HepG2 (cell line): Measurements from ENCODE around the gene CCN6. TPM values are rescaled to one million over a fixed set of nuclear protein-coding genes. Genes with fewer than 3 reads are reported as not detected.
A peak's percentile ranks its signal among the peaks of the same experiment; 100 is the strongest.

Experiments used
- BCL6 ChIP-seq: IDR thresholded peaks from 2 replicates; pipeline ENCODE4 v1.6.1; 2016; ENCODE audit warnings: missing genetic modification reagents, missing compliant biosample characterization
- HNRNPL ChIP-seq: fragments of 200-400 bp; formaldehyde crosslinking; IDR thresholded peaks from 2 replicates; pipeline ENCODE4 v1.6.1; 2017; ENCODE audit warnings: mild to moderate bottlenecking, low read depth, low read length
- MEIS2 ChIP-seq: sonication (generic); formaldehyde crosslinking; IDR thresholded peaks from 2 replicates; pipeline ENCODE4 v1.9.0; 2021; ENCODE audit warnings: mild to moderate bottlenecking, missing genetic modification reagents
- MIER2 ChIP-seq: IDR thresholded peaks from 2 replicates; pipeline ENCODE4 v1.6.1; 2016; ENCODE audit warnings: missing biosample characterization, missing genetic modification reagents
- PAF1 ChIP-seq: IDR thresholded peaks from 2 replicates; pipeline ENCODE4 v1.6.1; 2016; ENCODE audit warnings: missing genetic modification reagents, missing compliant biosample characterization
- RNF2 ChIP-seq: fragments of 450-650 bp; conservative IDR thresholded peaks from 2 replicates; pipeline ENCODE4 v1.6.1; 2016; ENCODE audit warnings: low read depth
- RXRB ChIP-seq: IDR thresholded peaks from 2 replicates; pipeline ENCODE4 v1.6.1; 2016; ENCODE audit warnings: borderline replicate concordance, missing genetic modification reagents, missing compliant biosample characterization
- SMAD1 ChIP-seq: sonication (generic); formaldehyde crosslinking; IDR thresholded peaks from 2 replicates; pipeline ENCODE4 v1.4.0; 2020; ENCODE audit warnings: missing genetic modification reagents, low read depth, mild to moderate bottlenecking, borderline replicate concordance
- SMYD3 ChIP-seq: sonication (generic); formaldehyde crosslinking; IDR thresholded peaks from 2 replicates; pipeline ENCODE4 v1.8.1; 2023; ENCODE audit warnings: mild to moderate bottlenecking, missing genetic modification reagents
- SP5 ChIP-seq: IDR thresholded peaks from 2 replicates; pipeline ENCODE4 v1.6.1; 2016; ENCODE audit warnings: low read depth, borderline replicate concordance
- SRSF1 ChIP-seq: fragments of 200-400 bp; formaldehyde crosslinking; optimal IDR thresholded peaks from 2 replicates; pipeline ENCODE3; 2017; ENCODE audit warnings: mild to moderate bottlenecking, low read depth, low read length, moderate library complexity
- TCF7 ChIP-seq: sonication (generic); IDR thresholded peaks from 2 replicates; pipeline ENCODE4 v1.6.1; 2016; ENCODE audit warnings: antibody characterized with exemption, low read depth
- TFDP1 ChIP-seq: IDR thresholded peaks from 2 replicates; pipeline ENCODE4 v1.6.1; 2016; ENCODE audit warnings: missing compliant biosample characterization, missing genetic modification reagents, borderline replicate concordance
- TMF1 ChIP-seq: sonication (generic); formaldehyde crosslinking; IDR thresholded peaks from 2 replicates; pipeline ENCODE4 v1.8.1; 2022; ENCODE audit warnings: low read depth, missing genetic modification reagents
- ZNF230 ChIP-seq: sonication (generic); formaldehyde crosslinking; IDR thresholded peaks from 2 replicates; pipeline ENCODE4 v1.4.0; 2020; ENCODE audit warnings: mild to moderate bottlenecking, missing genetic modification reagents
- ZNF709 ChIP-seq: sonication (generic); formaldehyde crosslinking; IDR thresholded peaks from 2 replicates; pipeline ENCODE4 v1.5.0; 2020; ENCODE audit warnings: mild to moderate bottlenecking, missing genetic modification reagents
- ZNF713 ChIP-seq: sonication (generic); formaldehyde crosslinking; IDR thresholded peaks from 2 replicates; pipeline ENCODE4 v1.4.0; 2020; ENCODE audit warnings: mild to moderate bottlenecking, missing genetic modification reagents
- ZNF775 ChIP-seq: sonication (generic); formaldehyde crosslinking; IDR thresholded peaks from 2 replicates; pipeline ENCODE4 v1.4.0; 2020; ENCODE audit warnings: missing genetic modification reagents, mild to moderate bottlenecking, moderate library complexity, borderline replicate concordance
- polyA plus RNA-seq, 8 experiments: library from polyadenylated mRNA; depleted of rRNA in 3 of 8; stranded (reverse) in 7 of 8; unstranded in 1 of 8; fragments of >200 nt; fragmentation: Illumina TruSeq in 4 of 8; extraction: Trizol in 4 of 8; gene quantifications; 2 replicates each; pipeline versions ENCODE4 v1.2.1 to v1.2.3, GENCODE V29; 2011 to 2016; ENCODE audit warnings: low read depth in 4 of 8, missing spikeins in 1 of 8, mixed read lengths in 1 of 8; ENCODE audit not compliant: insufficient read depth in 1 of 8
- total RNA-seq, 5 experiments: library from RNA; depleted of rRNA; stranded (reverse); fragments of >200 nt; fragmentation: Illumina TruSeq; extraction: Trizol; gene quantifications; 2 replicates each; pipeline ENCODE4 v1.2.3, GENCODE V29; 2016; ENCODE audit warnings: low read depth in 1 of 5
- TF ChIP-seq, protein P1 (sequence below): sonication (generic); formaldehyde crosslinking; conservative IDR thresholded peaks from 2 replicates; pipeline ENCODE4 v1.4.0; 2020; ENCODE audit warnings: mild to moderate bottlenecking, missing genetic modification reagents, moderate library complexity
- TF ChIP-seq, protein P2 (sequence below): sonication (generic); formaldehyde crosslinking; IDR thresholded peaks from 2 replicates; pipeline ENCODE4 v1.8.0; 2022; ENCODE audit warnings: mild to moderate bottlenecking, missing genetic modification reagents

CCN6 gene
- total and polyA plus RNA-seq, 2 of the 13 experiments (the other 11 are each of a cell fraction or from before 2014, with no cell fraction given): not detected

DNA sequence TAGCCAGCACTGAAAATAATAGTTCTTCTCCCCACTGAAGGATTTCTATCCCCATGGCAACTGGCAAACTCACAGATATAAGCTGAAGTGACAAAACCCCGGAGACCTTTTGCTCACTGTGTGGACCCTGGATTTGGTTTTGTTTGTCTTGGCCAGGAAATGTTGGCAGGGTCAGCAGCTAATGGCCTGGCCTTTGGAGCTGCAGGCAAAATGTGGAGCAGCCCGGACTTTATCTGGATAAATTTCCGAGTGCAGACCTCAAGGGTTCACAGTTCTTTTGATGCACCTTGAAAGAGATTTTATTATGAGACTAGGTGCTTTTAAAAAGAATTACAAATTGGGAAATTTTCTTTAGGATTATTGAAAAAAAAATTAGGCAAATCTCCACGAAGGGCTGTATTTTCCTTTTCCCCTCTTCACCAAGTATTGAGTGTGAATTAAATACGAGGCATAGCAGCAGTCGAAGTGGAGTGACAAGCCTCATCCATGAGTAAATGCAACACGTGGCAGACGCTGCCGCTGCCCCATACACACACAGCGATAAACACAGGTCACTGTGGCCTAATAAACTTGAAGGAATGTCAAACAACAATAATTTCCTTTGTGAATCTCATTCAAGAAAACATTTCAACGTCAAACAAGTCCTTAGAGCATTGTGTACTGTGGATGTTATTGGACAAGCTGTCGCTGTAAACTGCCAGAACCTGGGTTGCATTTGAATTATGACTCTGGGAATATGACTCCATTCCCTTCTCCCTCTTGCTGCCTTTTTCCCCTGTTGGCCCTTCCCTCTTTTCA lies 35.1 kb upstream of the CCN6 start (continued):
- peak; percentile 27; the same call in 1 of the 2 replicates for TF ChIP-seq MEIS2 (CRISPR knock-in tag)
- no peak; the same call in 1 of the 2 replicates for TF ChIP-seq TFDP1 (CRISPR knock-in tag)
- no peak for TF ChIP-seq TMF1
- TF ChIP-seq PAF1 (CRISPR knock-in tag): no peak
- TF ChIP-seq TCF7: 0 out of 2 replicates have a peak, but pooled peaks have one; percentile 5
- peak; percentile 71; the same call in 1 of the 2 replicates for TF ChIP-seq ZNF230 (CRISPR knock-in tag)
- TF ChIP-seq, protein P1, sequence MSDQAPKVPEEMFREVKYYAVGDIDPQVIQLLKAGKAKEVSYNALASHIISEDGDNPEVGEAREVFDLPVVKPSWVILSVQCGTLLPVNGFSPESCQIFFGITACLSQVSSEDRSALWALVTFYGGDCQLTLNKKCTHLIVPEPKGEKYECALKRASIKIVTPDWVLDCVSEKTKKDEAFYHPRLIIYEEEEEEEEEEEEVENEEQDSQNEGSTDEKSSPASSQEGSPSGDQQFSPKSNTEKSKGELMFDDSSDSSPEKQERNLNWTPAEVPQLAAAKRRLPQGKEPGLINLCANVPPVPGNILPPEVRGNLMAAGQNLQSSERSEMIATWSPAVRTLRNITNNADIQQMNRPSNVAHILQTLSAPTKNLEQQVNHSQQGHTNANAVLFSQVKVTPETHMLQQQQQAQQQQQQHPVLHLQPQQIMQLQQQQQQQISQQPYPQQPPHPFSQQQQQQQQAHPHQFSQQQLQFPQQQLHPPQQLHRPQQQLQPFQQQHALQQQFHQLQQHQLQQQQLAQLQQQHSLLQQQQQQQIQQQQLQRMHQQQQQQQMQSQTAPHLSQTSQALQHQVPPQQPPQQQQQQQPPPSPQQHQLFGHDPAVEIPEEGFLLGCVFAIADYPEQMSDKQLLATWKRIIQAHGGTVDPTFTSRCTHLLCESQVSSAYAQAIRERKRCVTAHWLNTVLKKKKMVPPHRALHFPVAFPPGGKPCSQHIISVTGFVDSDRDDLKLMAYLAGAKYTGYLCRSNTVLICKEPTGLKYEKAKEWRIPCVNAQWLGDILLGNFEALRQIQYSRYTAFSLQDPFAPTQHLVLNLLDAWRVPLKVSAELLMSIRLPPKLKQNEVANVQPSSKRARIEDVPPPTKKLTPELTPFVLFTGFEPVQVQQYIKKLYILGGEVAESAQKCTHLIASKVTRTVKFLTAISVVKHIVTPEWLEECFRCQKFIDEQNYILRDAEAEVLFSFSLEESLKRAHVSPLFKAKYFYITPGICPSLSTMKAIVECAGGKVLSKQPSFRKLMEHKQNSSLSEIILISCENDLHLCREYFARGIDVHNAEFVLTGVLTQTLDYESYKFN (CRISPR knock-in tag): peak; percentile 97
- TF ChIP-seq SMAD1: no peak
- TF ChIP-seq SP5: no peak
- TF ChIP-seq ZNF713 (CRISPR knock-in tag): no peak
- TF ChIP-seq BCL6 (CRISPR knock-in tag): peak; percentile 58; the same call in 1 of the 2 replicates
- TF ChIP-seq HNRNPL: no peak
- TF ChIP-seq ZNF709 (CRISPR knock-in tag): peak; percentile 4; the same call in 1 of the 2 replicates
- TF ChIP-seq MIER2 (CRISPR knock-in tag): peak; percentile 67; the same call in 1 of the 2 replicates
- TF ChIP-seq, protein P2, sequence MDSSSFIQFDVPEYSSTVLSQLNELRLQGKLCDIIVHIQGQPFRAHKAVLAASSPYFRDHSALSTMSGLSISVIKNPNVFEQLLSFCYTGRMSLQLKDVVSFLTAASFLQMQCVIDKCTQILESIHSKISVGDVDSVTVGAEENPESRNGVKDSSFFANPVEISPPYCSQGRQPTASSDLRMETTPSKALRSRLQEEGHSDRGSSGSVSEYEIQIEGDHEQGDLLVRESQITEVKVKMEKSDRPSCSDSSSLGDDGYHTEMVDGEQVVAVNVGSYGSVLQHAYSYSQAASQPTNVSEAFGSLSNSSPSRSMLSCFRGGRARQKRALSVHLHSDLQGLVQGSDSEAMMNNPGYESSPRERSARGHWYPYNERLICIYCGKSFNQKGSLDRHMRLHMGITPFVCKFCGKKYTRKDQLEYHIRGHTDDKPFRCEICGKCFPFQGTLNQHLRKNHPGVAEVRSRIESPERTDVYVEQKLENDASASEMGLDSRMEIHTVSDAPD: peak; percentile 98
- TF ChIP-seq SRSF1: no peak
- peak; percentile 80 for TF ChIP-seq RXRB (CRISPR knock-in tag)
- TF ChIP-seq SMYD3 (CRISPR knock-in tag): 0 out of 2 replicates have a peak, but pooled peaks have one; percentile 31
- TF ChIP-seq ZNF775 (CRISPR knock-in tag): peak; percentile 79; the same call in 1 of the 2 replicates
- 0 out of 2 replicates have a peak, but pooled peaks have one; percentile 20 for TF ChIP-seq RNF2
